ENCODE data around the gene ATP2C2. TPM values are rescaled to one million over a fixed set of nuclear protein-coding genes. Genes with fewer than 3 reads are reported as not detected.

The ATP2C2 gene
- total RNA-seq, 2 donors from 2014 or later = not detected

DNA sequence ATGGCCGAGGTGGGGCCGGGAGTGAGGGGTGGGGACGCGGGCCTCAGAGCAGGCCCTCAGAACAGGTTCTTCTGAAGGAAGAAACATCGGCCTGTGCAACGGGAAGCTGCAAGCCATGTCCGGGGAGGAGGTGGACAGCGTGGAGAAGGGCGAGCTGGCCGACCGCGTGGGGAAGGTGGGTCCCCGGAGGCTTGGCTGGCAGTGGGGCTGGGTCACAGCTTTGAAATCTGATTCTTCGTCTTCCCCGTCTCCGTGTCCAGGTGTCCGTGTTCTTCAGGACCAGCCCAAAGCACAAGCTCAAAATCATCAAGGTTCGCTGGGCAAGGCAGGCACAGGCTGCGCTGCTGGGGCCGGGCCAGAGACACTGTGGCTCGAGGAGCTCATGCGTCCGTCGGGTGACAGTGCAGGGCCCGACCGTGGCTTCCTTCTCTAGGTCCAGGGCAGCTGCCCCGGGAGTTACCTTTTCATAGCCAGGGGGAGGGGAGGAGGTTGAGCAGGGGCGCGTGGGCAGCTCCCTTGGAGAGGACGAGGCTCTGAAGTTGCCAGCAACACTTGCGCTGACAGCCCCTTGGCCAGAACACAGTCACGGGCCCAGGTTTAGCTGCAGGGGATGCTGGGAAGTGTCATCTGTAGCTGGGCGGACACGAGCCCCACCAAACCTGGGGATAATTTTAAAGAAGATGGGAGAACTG, 84.9 kb downstream of the ATP2C2 start:
- ATAC-seq (peak in 1 of 2 donors; percentile 44), DNase-seq (ENCODE audit: low spot score) (peak; percentile 54)
- H3K4me3 Mint-ChIP-seq = no peak overlapping the region
- H3K4me1 Mint-ChIP-seq (ENCODE audit: low read depth in 2 of 2) = no peaks in the 10 kb centered on the region
- H3K9me3 Mint-ChIP-seq = no peaks in the 10 kb centered on the region
- H3K27ac Mint-ChIP-seq = no peak overlapping the region
- H3K27me3 Mint-ChIP-seq = peaks cover 0 to 3% of the 10 kb centered on the region in 2 donors
- H3K36me3 Mint-ChIP-seq = no peaks in the 10 kb centered on the region

- H3K4me3 Mint-ChIP-seq = no peak overlapping the region
- H3K9me3 Mint-ChIP-seq = no peaks in the 10 kb centered on the region
- H3K4me1 Mint-ChIP-seq (ENCODE audit: low read depth in 2 of 2) = no peaks in the 10 kb centered on the region
- no peak overlapping the region for H3K27ac Mint-ChIP-seq
- ATAC-seq (no peak), DNase-seq (ENCODE audit: low spot score) (peak; percentile 16)
- no peaks in the 10 kb centered on the region for H3K27me3 Mint-ChIP-seq
- no peaks in the 10 kb centered on the region for H3K36me3 Mint-ChIP-seq
Measured at GRCh38 chr16:84454611-84455010, 86.3 kb downstream of the ATP2C2 start.

- Mint-ChIP-seq H3K4me3 (no peak overlapping the region), H3K4me1 (ENCODE audit: low read depth in 2 of 2) (no peaks in the 10 kb centered on the region), H3K9me3 (no peaks in the 10 kb centered on the region), H3K36me3 (no peaks in the 10 kb centered on the region), H3K27me3 (no peaks in the 10 kb centered on the region), H3K27ac (no peak overlapping the region)
- DNase-seq (ENCODE audit: low spot score) = no peak
- ATAC-seq = no peak
Measured at GRCh38 chr16:84455031-84455430, 86.7 kb downstream of the ATP2C2 start.

GRCh38 chr16:84458606-84459532, 90.5 kb downstream of the ATP2C2 start:
- no peaks in the 10 kb centered on the region for H3K36me3 Mint-ChIP-seq
- no peaks in the 10 kb centered on the region for H3K9me3 Mint-ChIP-seq
- ATAC-seq (no peak), DNase-seq (ENCODE audit: low spot score) (peak; percentile 51)
- no peak overlapping the region for H3K4me3 Mint-ChIP-seq
- H3K27me3 Mint-ChIP-seq = no peaks in the 10 kb centered on the region
- H3K4me1 Mint-ChIP-seq (ENCODE audit: low read depth in 2 of 2) = peaks cover 0 to 2% of the 10 kb centered on the region in 2 donors
- no peak overlapping the region for H3K27ac Mint-ChIP-seq

GRCh38 chr16:84459533-84459894, 91.2 kb downstream of the ATP2C2 start:
- H3K4me1 Mint-ChIP-seq (ENCODE audit: low read depth in 2 of 2) = peaks cover 0 to 2% of the 10 kb centered on the region in 2 donors
- no peaks in the 10 kb centered on the region for H3K9me3 Mint-ChIP-seq
- no peak for DNase-seq (ENCODE audit: low spot score)
- no peak overlapping the region for H3K4me3 Mint-ChIP-seq
- H3K36me3 Mint-ChIP-seq = no peaks in the 10 kb centered on the region
- no peak overlapping the region for H3K27ac Mint-ChIP-seq
- no peak for ATAC-seq
- no peaks in the 10 kb centered on the region for H3K27me3 Mint-ChIP-seq

DNA sequence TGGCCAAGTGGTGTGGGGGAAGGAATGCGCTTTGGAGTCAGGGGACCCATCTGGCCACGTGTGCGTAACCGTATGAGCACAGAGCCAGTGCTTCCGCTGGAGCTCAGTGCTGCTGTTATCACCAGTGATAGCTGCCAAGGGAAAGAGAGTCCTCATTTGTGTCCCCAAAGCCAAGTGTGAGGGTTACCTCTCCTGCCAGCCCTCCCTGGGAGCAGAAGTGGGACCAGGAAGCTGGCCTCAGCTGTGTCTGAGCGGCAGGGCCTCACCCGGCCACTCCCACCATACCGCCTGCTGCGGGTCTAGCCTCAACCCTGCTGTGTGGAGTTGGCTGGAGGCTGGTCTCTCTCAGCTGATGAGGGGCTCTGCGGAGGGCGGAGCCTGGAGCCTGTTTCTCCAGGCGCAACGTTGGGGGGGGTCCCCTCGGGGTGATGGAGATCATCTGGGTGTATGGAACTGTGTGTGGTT, 91.6 kb downstream of the ATP2C2 start:
- H3K4me1 Mint-ChIP-seq (ENCODE audit: low read depth in 2 of 2) = peaks cover 0 to 2% of the 10 kb centered on the region in 2 donors
- ATAC-seq (no peak), DNase-seq (ENCODE audit: low spot score) (peak; percentile 51)
- no peaks in the 10 kb centered on the region for H3K27me3 Mint-ChIP-seq
- H3K36me3 Mint-ChIP-seq = no peaks in the 10 kb centered on the region
- no peaks in the 10 kb centered on the region for H3K9me3 Mint-ChIP-seq
- no peak overlapping the region for H3K27ac Mint-ChIP-seq
- no peak overlapping the region for H3K4me3 Mint-ChIP-seq

DNA sequence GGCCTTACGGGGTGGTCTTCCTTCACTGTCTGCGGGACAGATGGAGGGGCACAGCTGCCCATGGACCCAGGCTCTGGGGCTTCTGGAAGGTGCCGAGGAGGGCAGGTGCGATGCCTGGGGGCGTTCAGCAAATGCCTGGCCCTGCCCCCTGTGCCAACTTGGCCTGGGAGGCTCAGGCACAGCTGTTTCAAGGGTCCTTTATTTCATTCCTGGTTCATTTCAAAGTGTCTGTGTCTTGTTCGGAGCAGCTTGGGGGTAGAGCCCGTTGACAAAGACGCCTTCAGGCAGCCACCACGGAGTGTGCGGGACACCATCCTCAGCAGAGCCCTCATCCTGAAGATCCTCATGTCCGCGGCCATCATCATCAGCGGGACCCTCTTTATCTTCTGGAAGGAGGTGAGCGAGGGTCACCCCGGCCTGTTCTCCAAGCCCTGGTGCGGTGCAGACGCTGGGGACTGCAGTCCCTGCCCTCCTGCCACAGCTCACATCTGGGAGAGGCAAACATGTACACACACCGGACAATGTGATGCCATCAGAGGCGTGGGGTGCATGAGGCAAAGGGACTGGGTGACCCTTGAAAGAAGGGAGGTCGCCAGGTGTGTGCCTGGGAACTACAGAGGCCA, 92.2 kb downstream of the ATP2C2 start:
- DNase-seq (ENCODE audit: low spot score) (peak; percentile 31), ATAC-seq (no peak)
- Mint-ChIP-seq H3K4me1 (ENCODE audit: low read depth in 2 of 2) (peaks cover 0 to 2% of the 10 kb centered on the region in 2 donors), H3K27me3 (no peaks in the 10 kb centered on the region), H3K4me3 (no peak overlapping the region), H3K36me3 (peaks cover 1% of the 10 kb centered on the region), H3K9me3 (no peaks in the 10 kb centered on the region), H3K27ac (no peak overlapping the region)

DNA sequence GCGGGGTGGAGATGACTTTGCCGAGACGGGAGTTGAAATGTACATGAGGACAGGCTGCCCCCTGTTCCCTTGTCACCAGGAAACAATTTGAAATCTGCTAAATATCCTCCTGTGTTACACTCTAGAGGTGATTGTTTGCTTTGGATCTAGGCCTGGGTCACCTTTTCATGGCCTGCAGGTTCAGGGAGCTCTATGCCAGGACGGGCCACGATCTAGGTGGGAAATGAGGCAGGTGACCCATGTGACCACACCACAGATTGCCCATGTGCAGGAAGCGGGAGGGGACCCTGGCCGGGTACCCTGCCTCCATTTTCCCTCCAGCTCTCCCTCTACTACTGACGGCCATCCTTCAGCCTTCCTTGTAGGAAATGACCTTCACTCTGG, 92.7 kb downstream of the ATP2C2 start:
- ATAC-seq (no peak), DNase-seq (ENCODE audit: low spot score) (peak; percentile 29)
- Mint-ChIP-seq H3K27ac (no peak overlapping the region), H3K27me3 (no peaks in the 10 kb centered on the region), H3K4me3 (no peak overlapping the region), H3K36me3 (peaks cover 6% of the 10 kb centered on the region), H3K4me1 (ENCODE audit: low read depth in 2 of 2) (peaks cover 0 to 2% of the 10 kb centered on the region in 2 donors), H3K9me3 (no peaks in the 10 kb centered on the region)

- Mint-ChIP-seq H3K27ac (no peak overlapping the region), H3K9me3 (no peaks in the 10 kb centered on the region), H3K27me3 (no peaks in the 10 kb centered on the region), H3K36me3 (peaks cover 11% of the 10 kb centered on the region), H3K4me1 (ENCODE audit: low read depth in 2 of 2) (peaks cover 0 to 2% of the 10 kb centered on the region in 2 donors), H3K4me3 (no peak overlapping the region)
- ATAC-seq (no peak), DNase-seq (ENCODE audit: low spot score) (peak; percentile 42)
Measured at GRCh38 chr16:84461413-84462295, 93.3 kb downstream of the ATP2C2 start.

GRCh38 chr16:84462296-84463210, 94.2 kb downstream of the ATP2C2 start:
- DNase-seq (ENCODE audit: low spot score) = peak; percentile 59
- ATAC-seq = no peak
- H3K36me3 Mint-ChIP-seq = peaks cover 17% of the 10 kb centered on the region
- no peaks in the 10 kb centered on the region for H3K27me3 Mint-ChIP-seq
- H3K4me1 Mint-ChIP-seq (ENCODE audit: low read depth in 2 of 2) = peaks cover 0 to 2% of the 10 kb centered on the region in 2 donors
- no peaks in the 10 kb centered on the region for H3K9me3 Mint-ChIP-seq
- no peak overlapping the region for H3K4me3 Mint-ChIP-seq
- H3K27ac Mint-ChIP-seq = no peak overlapping the region

DNA sequence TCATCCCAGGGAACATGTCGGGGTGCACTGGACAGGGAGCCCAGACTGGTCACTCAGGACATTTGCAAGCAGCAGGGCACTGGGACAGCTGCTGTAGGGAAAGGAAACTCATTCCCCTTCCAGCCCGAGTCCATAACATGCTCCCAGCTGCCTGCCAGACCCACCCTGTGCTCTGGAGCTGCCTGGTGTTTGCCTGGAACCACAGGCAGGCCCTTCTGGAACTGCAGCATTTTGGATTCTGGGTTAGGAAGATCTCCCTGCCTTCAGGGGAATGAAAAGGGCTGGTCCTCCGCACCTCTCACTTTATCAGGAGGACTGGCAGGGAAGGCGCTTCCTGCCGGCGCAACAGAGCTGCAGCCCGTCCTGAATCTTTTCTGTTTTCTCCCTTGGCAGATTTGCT, 94.9 kb downstream of the ATP2C2 start:
- Mint-ChIP-seq H3K36me3 (peaks cover 22% of the 10 kb centered on the region), H3K4me3 (no peak overlapping the region), H3K27me3 (no peaks in the 10 kb centered on the region), H3K27ac (no peak overlapping the region), H3K9me3 (no peaks in the 10 kb centered on the region), H3K4me1 (ENCODE audit: low read depth in 2 of 2) (peaks cover 0 to 2% of the 10 kb centered on the region in 2 donors)
- no peak for ATAC-seq
- peak; percentile 28 for DNase-seq (ENCODE audit: low spot score)

GRCh38 chr16:84464116-84464515, 95.8 kb downstream of the ATP2C2 start:
- DNase-seq (ENCODE audit: low spot score) = no peak
- Mint-ChIP-seq H3K9me3 (no peaks in the 10 kb centered on the region), H3K36me3 (peaks cover 22% of the 10 kb centered on the region), H3K27me3 (no peaks in the 10 kb centered on the region), H3K27ac (no peak overlapping the region), H3K4me1 (ENCODE audit: low read depth in 2 of 2) (peaks cover 0 to 2% of the 10 kb centered on the region in 2 donors), H3K4me3 (no peak overlapping the region)
- ATAC-seq = no peak
